SHP77 treated with DMSO at 0.1 percent for 48 hours (cell line): Measurements from ENCODE around the gene SMAP2.
"Not testable (repeated sequence)": the region's sequence is repeated elsewhere in the genome, so short reads cannot be mapped to it uniquely, and the experiment has no call there.

Experiments used
- DNase-seq: peaks from one replicate; lab custom pipeline; 2025; lab: John Stamatoyannopoulos, UW

SMAP2 gene

DNA sequence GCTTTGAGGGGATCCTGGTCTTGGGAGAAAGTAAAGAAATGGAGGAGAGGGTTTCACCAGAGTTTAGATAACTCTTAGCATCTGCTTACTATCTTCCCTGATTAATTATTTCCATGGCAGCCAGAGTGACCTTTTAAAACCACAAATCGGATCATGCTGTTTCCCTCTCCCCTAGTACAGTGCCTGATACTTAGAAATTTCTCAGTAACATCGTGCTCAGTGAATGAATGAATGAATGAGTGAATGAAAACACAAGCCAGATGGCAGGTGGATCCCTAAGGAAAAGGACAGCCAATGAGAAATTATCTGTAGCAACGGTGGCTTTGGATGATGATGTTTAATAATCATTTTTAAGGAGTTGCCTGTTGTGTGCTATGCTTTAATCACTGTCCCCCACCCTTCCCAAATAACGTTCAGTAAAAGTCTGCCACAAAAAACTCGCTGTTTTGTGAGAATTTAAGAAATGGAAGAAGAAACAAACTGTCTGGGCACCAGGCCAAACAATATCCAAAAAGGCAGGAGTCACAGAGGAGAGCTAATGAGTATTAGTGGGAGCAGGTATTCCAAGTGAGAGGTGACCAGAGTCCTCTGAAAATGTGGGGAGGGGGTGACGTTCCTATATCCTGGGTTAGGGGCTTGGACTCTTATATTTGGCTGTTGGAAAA lies 737 bp upstream of the SMAP2 start:
- DNase-seq: no peak

DNA sequence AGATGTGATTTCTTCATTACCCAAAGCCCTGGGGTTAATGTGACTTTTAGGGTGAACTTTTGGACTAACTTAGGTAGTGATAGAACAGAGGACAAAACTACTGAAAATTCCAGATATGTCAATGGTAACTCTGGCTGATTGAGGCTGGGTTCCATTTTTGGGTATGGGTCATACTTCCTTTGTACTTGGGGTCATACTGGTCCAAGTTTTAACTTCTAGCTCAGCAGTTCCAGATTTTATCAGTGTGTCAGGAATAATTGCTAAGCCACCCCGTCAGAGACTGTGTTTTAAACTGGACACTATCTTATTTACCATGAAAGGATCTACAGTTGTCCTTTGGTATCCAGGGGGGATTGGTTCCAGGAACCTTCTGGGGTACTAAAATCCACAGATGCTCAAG lies 4.0 kb downstream of the SMAP2 start:
- DNase-seq: no peak

DNA sequence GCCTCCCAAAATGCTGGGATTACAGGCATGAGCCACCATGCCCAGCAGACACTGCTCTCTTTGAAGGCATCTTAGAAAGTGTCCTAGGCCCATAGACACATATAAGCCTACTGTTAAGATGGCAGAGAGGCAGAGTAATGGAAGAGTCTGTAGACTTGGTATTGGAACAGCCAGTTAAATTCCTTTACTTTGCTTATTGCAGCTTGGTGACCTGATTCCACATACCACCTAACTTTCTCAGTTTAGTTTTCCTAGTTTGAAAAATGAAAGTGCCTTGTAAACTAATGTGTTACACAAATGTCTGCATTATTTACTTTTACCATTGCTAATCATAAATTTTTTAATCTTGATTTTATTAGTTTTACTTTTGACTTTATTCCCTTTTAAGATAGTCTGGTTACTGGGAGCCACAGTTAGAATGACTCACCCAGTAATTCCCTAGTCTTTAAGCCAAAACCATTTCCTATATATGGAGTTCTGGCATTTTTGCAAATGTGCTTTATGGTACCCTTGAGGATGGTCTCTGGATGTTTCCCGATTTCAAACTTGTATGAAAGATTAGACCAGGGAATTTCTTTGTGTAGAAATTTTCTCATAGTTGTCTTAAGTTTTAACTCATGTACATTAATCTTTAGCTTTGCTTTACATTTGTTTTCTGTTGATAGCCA lies 6.4 kb downstream of the SMAP2 start:
- DNase-seq: no peak

DNA sequence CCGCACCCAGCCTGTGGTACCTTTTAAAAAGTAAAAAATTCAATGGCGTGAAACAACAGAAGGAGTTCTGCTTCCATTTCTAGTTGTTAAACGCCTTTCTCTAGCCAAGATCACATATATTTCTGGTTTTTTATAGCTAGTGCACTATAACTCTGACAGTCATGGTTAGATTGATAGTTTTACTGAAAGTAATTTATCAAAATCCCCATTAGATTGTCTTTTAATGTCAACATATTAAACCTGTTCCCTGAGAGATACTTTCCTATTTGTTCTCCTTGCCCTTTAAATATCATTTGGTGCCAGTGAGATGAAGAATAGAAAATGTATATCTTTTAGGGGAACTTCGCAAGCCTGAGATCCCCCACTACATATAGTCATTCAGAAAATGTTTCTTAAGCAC lies 7.3 kb downstream of the SMAP2 start:
- no peak for DNase-seq

DNA sequence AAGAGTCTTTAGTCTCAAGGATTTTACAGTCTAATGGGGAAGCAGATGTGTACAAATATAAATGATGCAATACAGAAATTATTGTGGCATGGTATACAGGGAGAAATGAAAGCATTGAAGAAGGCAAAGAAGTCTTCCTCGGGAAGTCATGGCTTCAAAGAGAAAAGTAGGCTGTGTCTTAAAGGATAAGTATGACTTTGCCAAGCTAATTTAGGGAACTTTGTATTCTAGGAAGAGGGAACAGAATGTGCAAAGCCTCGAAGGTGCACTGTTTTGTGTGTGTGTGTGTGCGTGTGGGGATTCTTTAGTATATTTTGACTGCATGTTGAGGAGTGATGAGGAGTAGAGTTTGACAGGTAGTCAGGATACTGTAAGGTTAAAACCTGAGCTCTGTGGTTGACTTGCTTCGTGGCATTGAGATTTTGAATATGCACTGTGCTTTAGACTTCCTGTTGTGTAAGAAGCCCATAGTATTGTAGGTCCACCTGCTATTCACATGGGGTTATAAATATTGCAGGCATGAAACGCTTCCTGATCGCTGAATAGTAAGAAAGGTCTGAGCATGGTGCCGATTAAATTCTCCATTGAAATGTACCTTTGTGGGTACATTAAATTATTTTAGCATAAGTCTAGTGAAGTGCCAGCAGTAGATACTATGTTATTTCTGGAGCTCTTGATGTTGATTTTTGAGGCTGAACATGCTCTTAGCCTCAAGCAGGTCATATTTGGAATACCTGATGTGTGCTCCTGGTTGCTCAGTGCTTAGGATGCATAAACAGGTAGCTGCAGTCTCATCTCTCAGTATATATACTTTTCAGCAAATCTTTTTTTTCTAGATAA lies 8.0 kb downstream of the SMAP2 start:
- no peak for DNase-seq

DNA sequence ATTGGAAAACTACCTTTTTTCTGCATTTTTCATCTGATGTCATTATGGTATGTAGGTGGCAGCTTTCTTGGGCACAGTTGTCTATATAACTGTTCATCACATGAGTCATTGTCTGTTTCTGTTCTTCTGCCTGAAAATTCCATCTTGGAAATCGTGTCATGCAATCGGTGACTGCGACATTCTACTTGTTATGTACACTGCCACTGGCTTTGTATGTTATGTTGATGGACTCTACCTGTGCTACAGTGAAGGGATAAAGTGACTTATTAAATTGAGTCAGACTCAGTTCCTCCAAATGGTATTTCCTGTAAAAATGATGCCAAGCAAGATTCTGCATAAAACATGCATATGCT lies 8.6 kb downstream of the SMAP2 start:
- no peak for DNase-seq

DNA sequence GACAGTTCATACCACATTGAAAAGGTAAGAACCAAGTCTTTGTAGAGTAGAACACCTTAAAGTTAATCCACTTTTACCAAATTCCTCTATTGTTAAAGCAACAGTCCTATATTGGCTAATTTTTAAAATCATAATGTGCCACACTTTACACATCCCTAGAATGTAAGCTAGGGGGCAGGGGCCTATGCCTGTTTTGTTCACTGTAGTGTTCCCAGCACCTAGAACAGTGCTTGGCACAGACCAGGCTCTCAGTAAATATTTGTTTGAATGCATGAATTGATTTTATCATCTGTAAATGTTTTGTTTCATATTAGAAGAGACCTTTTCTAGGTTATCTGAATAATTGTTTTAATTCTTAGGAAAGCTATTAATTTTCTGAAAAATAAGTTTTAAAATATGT lies 9.1 kb downstream of the SMAP2 start:
- DNase-seq: no peak

DNA sequence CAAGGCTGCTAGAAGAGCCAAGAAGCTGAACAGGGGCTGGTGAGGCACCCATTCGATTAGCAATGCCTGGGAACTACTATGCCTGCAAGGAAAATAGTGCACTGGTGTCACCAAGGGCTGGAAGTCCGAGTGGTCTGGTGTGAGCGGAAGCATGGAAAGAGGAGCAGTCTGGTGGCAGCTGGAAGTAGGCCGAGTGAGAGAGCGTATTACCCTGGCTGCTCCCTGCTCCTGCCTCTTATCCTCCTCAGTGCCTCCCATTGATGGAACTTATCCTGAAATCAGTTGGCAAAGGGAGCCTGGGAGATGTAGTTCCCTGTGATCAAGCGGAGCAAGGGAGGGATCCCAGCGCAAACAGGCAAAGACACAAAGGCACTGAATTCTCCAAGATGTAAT lies 9.6 kb downstream of the SMAP2 start:
- no peak for DNase-seq

DNA sequence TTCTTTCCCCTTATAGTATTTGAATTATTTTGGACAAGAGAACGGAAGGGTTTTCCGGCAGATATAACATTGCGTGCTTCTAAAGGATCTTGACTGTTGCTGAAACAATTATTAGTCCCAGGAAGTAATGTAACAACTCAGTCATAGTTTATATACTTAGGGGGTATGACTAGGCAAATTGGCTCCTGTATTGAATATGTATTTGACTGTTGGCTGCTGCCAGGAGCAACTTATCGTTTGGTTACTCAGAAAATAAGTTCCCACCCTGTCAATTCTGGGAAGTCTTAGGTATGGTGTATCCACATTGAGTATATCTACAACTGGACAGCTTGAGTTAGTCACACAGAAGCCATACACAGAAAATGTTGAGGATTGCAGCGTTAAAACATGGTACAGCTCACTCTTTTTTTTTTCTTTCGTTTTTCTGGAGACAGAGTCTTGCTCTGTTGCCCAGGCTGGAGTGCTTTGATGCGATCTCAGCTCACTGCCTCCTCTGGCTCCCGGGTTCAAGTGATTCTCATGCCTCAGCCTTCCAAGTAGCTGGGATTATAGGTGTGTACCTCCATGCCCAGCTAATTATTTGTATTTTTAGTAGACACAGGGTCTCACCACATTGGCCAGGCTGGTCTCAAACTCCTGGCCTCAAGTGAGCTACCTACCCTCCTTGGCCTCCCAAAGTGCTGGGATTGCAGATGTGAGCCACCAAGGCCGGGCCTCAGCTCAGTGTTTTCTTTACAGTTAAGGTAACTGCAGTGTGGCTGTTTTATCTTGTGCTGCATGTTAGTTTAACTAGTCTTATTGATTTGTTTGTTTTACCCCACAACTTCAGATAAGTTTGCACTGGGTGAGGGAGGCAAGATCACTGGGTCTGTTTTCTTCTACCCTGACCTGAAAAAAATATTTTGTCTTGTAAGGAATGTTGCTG lies 10.2 kb downstream of the SMAP2 start:
- DNase-seq: no peak

DNA sequence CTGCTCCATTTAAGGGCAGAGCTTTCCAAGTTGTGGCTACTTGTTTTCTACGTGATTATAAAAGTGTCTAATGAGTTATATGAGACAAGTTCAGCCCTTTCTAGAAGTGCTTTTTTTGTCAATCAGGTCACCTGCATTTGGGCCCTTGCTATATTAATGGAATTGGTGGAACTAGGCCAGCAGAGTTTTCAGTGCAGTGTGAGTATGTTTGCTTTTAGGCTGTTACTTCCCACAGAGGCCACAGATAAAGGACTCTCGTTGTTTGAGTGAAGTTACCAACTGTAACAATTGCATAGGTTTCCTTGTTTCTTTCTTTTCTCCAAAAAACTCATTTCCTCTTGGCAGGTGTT lies 10.9 kb downstream of the SMAP2 start:
- DNase-seq: no peak

DNA sequence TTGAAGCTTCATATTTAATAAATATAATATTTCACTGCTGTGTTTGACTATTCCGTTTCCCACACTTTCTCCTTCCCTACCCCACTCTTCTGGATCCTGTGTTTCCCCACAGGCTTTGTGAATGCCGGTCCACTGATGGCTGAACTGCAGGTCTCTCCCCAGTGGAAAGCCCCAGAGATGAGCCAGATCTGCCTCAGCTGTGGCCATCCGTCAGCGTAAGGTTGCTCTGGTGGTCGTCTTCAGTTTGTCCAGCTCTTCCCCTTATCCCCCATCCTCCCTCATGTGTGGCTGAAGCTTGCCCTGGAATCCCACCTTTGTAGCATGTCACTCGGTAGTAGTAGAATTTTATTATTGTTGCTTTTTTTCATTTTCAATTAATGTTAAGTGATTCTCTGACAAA lies 11.4 kb downstream of the SMAP2 start:
- no peak for DNase-seq

DNA sequence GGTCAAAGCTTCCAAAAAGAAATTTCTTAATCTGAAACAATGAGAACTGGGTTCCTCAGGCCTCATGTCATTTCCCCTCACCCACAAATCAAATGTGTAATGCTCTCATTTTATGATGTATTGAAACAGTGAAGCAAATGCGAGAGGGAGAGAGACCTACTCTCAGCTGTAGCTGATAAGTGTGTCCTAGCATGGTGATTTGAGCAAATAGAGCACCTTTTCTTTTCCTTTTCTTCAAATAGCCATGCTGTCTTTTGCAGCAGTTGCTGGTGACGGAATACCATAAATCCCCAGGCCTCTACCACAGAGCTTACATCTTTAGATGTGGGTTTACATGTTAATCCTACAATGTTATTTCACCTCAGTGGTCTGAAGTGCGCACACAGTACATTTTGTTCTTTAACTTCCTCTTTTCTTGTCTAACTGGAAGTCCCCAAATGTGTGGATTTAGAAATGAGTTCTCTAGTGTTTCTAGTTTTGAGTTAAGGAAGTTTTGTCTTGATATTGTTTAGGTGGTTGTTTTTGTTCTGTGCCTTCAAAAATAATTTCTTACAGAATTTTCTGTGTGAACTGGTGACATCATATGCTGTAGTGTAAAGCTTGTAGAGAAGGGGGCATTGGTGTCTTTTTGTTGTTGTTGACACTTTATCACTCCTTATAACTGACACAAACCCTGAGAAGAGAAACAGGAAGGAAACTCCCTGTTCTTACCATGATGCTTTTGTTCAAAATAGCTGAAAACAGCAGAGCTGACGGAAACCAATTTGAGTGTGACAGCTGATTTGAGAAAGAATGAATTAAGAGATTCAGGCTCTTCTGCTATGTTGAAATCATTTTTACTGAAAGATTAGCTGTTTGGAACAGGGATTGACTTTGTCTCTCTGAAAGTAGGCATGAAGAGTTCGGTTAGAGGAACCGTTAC lies 12.2 kb downstream of the SMAP2 start:
- DNase-seq: no peak

DNA sequence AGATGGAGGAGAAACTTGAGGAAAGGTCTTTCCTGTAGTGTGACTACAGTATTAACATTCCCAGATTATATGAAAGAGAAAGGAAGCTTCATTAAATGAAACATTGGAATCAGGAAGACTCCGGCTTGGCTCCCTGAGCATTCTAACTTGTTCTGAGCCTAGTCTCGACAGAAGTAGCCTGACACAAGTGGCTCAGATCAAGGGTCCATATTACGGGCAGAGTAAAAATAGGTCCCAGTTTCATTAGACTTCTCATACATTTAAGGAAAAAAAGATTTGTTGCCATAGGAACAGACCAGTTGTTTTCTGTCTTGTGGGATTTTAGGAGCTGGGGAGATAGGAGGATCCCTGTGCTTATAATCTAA lies 12.8 kb downstream of the SMAP2 start:
- DNase-seq: no peak

DNA sequence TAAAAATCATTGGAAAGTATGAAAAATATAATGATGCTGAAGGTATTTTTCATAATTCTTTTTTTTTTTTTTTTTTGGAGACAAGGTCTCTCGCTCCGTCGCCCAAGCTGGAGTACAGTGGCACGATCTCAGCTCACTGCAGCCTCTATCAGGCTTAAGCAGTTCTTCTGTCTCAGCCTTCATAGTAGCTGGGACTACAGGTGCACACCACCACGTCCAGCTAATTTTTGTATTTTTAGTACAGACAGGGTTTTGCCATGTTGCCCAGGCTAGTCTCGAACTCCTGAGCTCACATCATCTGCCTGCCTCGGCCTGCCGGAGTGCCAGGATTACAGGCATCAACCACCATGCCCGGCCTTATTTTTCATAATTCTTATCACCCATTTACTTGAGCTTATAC lies 13.3 kb downstream of the SMAP2 start:
- DNase-seq: no peak

DNA sequence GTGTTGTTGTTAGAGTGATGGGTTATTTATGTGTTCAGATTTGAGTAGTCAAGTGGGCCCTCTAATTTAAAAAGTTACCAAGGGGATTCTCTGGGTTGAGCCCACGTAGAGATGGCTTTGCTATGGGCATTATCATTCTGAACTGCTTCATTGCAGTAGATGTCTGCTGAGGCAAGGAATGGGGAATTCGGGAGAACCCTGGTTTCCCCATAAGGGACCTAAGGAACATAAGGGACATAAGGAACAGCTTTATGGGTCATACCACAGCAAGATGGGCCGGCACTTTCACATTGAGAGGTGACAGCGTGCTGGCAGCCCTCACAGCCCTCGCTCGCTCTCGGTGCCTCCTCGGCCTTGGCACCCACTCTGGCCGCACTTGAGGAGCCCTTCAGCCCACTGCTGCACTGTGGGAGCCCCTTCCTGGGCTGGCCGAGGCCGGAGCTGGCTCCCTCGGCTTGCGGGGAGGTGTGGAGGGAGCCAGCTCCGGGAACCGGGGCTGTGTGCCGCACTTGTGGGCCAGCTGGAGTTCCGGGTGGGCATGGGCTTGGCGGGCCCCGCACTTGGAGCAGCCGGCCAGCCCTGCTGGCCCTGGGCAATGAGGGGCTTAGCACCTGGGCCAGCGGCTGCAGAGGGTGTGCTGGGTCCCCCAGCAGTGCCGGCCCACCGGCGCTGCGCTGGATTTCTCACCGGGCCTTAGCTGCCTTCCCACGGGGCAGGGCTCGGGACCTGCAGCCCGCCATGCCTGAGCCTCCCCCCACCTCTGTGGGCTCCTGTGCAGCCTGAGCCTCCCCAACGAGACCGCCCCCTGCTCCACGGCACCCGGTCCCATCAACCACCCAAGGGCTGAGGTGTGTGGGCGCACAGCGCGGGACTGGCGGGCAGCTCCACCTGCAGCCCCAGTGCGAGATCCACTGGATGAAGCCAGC lies 14.1 kb downstream of the SMAP2 start:
- not testable (repeated sequence) for DNase-seq

DNA sequence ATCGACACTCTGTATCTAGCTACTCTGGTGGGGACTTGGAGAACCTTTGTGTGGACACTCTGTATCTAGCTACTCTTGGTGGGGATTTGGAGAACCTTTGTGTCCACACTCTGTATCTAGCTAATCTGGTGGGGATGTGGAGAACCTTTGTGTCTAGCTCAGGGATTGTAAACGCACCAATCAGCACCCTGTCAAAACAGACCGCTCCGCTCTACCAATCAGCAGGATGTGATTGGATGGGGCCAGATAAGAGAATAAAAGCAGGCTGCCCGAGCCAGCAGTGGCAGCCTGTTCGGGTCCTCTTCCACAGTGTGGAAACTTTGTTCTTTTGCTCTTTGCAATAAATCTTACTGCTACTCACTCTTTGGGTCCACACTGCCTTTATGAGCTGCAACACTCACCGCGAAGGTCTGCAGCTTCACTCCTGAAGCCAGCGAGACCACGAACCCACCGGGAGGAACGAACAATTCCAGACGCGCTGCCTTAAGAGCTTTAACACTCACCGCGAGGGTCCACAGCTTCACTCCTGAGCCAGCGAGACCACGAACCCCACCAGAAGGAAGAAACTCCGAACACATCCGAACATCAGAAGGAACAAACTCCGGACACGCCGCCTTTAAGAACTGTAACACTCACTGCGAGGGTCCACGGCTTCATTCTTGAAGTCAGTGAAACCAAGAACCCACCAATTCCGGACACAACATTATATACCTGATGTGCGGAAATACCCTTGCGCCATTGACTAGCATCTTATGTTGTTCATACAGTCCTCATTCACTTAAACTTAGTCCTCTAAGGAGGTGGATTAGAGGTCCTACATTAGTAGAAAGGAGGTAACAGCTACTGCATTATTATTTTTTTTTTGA lies 15.2 kb downstream of the SMAP2 start:
- DNase-seq: not testable (repeated sequence)

DNA sequence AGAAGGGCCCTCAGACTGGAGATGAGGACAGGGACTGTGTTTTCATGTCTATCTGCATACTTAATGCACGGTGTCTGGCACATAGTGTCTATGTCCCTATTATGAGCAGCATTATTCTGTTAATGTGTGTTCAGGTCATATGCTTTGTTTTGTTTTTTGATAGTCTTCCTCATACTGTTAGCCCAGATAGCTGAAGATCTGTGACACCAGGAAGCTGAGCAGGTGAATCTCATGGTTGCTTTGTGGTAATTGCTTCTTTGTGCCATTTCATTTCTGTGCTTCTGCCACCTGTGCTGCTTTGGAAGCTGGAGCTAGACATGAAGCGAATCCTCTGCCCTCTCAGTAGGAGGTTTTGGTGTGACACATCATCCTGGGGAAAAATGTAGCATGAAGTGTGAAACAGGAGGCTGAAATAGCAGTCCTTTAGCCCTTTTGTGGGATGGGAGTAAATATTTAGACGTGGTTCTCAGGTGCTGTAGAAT lies 15.8 kb downstream of the SMAP2 start:
- no peak for DNase-seq

DNA sequence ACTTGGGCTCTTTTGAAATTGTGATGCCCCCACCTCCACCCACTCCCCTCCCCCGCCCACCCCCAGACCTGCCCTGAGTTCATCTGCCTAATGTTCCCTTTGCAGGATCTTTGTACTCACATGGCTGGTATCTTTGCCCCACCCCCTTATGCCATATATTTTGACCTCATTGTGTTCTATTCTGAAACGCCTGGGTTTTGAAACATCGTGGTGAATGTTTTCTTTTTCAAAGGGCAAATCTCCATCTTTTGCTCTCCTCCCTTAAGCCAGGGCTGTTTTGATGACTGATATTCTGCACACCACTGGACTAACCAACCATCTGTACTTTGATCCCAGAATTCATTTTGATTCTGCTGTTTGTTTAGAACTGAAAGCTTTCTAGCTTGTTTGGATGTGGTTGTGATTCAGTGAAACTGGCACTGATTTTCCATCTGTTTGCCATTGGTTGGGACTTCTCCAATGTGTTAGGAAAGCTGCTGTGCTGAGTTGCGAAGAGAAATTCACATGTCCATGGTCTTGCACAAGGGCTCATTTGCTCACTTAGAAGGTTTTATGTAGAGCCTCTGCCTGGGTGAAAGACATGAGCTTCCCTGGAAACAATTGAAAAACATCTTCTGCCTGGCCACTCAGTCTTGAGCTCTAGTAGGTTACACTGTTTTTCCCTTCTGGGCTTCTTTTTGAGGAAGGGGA lies 16.5 kb downstream of the SMAP2 start:
- no peak for DNase-seq
